AG09309 (cell line): Measurements from ENCODE around the gene DLG2.
A peak's percentile ranks its signal among the peaks of the same experiment; 100 is the strongest.

Experiments
- DNase-seq: peaks from one replicate; pipeline ENCODE4 v3.0.0-alpha.2; 2010; ENCODE audit warnings: low read depth
- H3K4me3 ChIP-seq: 2 replicates; pipeline ENCODE4 v1.5.1; 2011; ENCODE audit warnings: mild to moderate bottlenecking, low read depth, low read length, moderate library complexity; ENCODE audit not compliant: control insufficient read depth
- CTCF ChIP-seq: IDR thresholded peaks from 2 replicates; pipeline ENCODE4 v1.5.1; 2011; ENCODE audit warnings: mild to moderate bottlenecking, low read depth, low read length, inconsistent platforms; ENCODE audit not compliant: insufficient read depth, control insufficient read depth; ENCODE audit errors: missing control alignments

The DLG2 gene

GRCh38 chr11:83847467-83848034 is 1779.6 kb downstream of the DLG2 start:
- TF ChIP-seq CTCF, result no peak
- no peak overlapping the region for H3K4me3 ChIP-seq

GRCh38 chr11:83845797-83846196 is 1781.3 kb downstream of the DLG2 start:
- no peak for DNase-seq
- no peak overlapping the region for H3K4me3 ChIP-seq
- no peak for TF ChIP-seq CTCF

More at GRCh38 chr11:83847467-83848034, 1779.6 kb downstream of the DLG2 start:
- DNase-seq, result no peak

- DNase-seq, result no peak
- no peak for TF ChIP-seq CTCF
- H3K4me3 ChIP-seq, result no peak overlapping the region
Observed at GRCh38 chr11:83840326-83840725, 1786.8 kb downstream of the DLG2 start.

- H3K4me3 ChIP-seq, result no peak overlapping the region
- DNase-seq, result no peak
- TF ChIP-seq CTCF, result peak; percentile 88
Observed at GRCh38 chr11:83836883-83837654, 1790.1 kb downstream of the DLG2 start.

GRCh38 chr11:83836065-83836464 is 1791.1 kb downstream of the DLG2 start:
- DNase-seq, result no peak
- no peak overlapping the region for H3K4me3 ChIP-seq
- TF ChIP-seq CTCF, result no peak

- no peak for DNase-seq
Observed at GRCh38 chr11:83835423-83835822, 1791.7 kb downstream of the DLG2 start.

More at GRCh38 chr11:83835423-83835822, 1791.7 kb downstream of the DLG2 start:
- no peak overlapping the region for H3K4me3 ChIP-seq
- no peak for TF ChIP-seq CTCF
